Thyroid gland (tissue), 4 donors: ENCODE measurements around the gene TOR1A.

Source experiments
- CTCF ChIP-seq, 6 experiments: fragments of 200-600 bp in 3 of 6; fragments of 450-650 bp in 3 of 6; sonication (generic) in 3 of 6; IDR thresholded peaks; one replicate each; pipeline ENCODE4 v1.5.1; 2016 to 2019; ENCODE audit warnings: antibody characterized with exemption in 6 of 6, mild to moderate bottlenecking in 2 of 6, inconsistent platforms in 1 of 6, moderate library complexity in 1 of 6
- POLR2A ChIP-seq, 2 donors: fragments of 450-650 bp; IDR thresholded peaks; one replicate each; pipeline ENCODE4 v1.6.1; 2017; ENCODE audit warnings: antibody characterized with exemption in 2 of 2, mild to moderate bottlenecking in 2 of 2, moderate library complexity in 1 of 2

GRCh38 chr9:129770741-129771140 is 53.2 kb downstream of the TOR1A start:
- TF ChIP-seq CTCF (IDR thresholded peaks at IDR 0.05) (no peak), POLR2A (IDR thresholded peaks at IDR 0.05) (no peak)
